Left renal pelvis (tissue), 4 donors: ENCODE data around the gene PRKCE. TPM values are rescaled to one million over a fixed set of nuclear protein-coding genes. Genes with fewer than 3 reads are reported as not detected.

Experiments
- DNase-seq, 4 donors: peaks; one replicate each; pipeline ENCODE4 v3.0.0-alpha.2; 2013; ENCODE audit warnings: low read depth in 4 of 4, low spot score in 3 of 4
- polyA plus RNA-seq, 4 donors: library from polyadenylated mRNA; unstranded; fragments of 120-200 nt; gene quantifications; one replicate each; pipeline ENCODE4 v1.2.1, GENCODE V29; 2013; ENCODE audit not compliant: insufficient read length in 4 of 4

The PRKCE gene
- polyA plus RNA-seq, 4 donors, result 8.2 to 16.0 (median 9.0) TPM

DNA sequence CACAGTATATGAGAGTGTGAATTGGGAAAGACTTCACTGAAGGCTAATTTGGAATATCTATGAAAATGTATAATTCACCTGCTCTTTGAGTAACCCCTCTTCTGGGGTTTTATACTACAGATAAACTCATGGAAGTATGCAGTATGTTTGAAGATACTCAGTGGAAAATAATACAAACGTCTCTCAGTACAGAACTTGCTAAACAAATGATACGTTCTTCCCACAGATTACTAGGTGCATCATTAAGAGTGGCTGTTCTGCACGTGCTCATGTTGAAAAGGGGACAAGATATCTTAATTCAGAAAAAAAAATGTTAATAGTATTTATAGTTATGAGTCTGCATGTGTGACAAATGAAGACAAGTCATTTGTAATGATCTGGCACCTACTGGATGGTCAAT is 575.5 kb downstream of the PRKCE start:
- no peak for DNase-seq

GRCh38 chr2:46227674-46228289 is 576.3 kb downstream of the PRKCE start:
- no peak for DNase-seq

DNA sequence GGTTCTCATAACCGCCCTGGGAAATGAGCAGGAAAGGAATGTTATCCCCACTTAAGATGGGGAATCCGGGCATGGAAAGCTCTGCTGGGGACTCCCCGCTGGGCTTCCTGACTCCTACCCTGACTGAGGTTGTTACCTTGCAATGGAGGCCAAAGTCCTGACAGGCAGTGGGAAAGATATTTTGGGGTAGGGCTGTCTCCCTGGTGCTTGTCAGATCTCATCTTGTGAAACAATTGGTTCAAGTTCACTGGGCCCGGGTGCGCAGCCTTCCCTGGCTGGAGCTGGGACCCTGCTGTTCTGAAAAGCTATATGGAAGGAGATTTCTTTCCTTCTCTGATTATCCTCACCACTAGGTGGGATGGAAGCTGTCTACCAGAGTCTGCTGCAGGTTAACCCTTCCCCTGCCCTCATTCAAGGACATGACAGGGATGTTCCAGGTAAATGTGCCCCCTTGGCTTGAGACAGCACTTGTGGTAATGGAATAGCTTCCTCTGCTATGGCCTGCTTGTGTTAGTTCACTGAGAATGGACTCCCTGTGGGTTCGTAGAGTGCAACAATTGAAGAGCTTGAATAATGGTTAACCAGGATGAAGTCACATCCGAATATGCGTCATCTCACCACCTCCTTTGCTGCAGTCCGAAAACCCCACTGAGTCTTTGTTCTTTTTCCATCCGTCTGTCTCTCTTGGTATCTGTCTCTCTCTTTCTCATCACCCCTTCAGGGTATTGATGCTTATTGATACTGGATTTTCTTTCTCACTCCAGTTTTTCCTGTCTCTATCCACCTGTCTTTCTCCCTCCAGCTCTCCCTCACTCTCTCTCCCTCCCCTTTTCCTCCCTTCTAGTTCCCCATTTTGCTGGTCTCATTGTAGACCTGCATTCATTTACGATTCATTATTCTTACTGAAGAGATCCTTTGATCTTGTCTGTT is 577.9 kb downstream of the PRKCE start:
- no peak for DNase-seq

DNA sequence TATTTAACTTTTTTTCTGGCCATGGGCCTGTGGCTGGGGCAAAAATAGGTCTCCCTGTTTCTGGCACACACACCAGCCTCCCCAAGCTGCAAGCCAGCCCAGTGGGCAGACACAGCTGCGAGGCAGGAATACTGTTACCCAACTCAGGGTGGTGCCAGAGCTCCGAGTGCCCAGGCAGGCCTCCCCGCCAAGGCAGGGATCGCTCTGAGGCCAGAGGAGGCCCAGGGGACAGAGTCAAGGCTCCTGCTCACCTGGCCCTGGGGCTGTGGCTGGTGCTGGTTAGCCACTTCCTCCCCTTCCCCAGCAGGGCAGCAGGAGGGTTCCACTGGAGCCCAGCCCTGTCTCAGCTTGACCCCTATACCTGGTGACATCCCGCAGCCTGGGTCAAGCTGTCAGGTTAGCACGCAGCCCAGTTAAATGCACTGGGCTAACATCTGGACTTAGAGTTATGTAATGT is 578.7 kb downstream of the PRKCE start:
- DNase-seq, result no peak

- DNase-seq, result no peak
These were observed 579.4 kb downstream of the PRKCE start for GRCh38 chr2:46230677-46231425.

GRCh38 chr2:46231721-46232120 is 580.2 kb downstream of the PRKCE start:
- DNase-seq, result no peak

DNA sequence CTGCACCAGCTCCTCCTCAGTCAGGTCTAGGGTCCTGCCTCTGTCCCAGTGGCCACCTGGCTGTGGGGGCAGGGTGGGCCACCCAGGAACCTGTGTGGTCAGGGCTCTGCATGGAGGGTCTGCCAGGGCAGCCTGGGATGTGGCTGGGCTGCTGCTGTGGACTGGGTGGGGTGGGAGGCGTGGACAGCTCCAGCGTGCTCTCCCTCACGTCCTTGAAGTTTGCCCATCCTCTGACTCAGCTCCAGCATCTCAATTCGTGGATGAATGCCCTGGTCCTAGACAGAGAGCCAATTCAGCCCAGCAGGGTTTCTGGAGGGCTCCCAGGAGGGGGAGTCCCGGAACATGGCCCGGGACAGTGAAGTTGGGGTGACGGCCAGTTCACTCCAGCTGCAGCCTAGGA is 581.4 kb downstream of the PRKCE start:
- no peak for DNase-seq

GRCh38 chr2:46236006-46236875 is 584.8 kb downstream of the PRKCE start:
- DNase-seq, result no peak

DNA sequence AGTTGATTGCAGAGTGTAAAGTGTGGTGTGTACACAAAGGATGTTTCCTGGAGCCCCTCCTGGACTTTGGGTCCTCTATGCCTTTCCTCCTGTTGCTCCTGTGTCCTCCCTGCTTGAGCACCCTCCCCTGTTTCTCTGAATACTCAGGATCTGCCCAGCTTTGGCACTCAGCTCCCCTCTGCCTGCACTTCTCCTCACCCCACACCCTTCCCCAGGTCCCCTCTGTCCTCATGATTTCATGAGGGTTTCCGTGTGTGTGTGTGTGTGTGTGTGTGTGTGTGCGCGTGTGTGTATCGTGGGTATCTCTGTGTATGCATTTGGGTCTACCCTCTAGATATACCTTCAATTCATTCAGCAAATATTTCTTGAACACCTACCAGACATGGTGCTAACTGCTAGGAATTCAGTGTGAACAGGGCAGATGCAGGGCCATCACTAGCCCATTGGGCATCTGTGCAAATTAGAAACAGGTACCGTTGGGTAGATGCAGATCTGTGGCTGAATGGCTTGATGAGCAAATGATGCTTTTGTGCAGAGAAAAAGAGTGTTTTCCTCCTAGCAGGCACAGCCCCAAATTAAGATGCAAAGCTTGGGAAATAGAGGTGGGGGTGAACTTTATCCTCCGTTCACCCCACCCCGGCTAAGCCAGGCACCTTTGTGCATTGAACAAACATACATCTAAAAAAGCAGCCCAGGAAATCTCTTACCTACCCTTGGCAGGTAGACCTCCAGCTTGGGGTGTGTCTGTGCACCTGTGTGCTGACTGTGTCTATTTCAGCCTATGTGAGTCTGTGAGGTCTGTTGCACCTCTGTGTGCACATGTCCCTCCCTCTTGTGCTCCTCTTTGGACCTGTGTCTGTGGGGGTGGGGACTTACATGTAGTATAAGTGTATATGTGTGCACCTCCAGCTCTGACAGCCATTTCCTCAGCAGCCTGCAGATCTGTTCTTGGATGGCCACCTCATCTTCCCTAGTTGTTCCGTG is 585.7 kb downstream of the PRKCE start:
- no peak for DNase-seq

Other genes starting within 250 kb of the PRKCE start
- gene SRBD1, start 40.4 kb upstream of the PRKCE start, polyA plus RNA-seq, result 10 to 100 TPM; 21.3 to 29.2 (median 23.8) TPM